GM20431 (cell line): ENCODE results near the gene IGF2BP3.

ENCODE experiments used
- in situ Hi-C: fragments of 300-500 bp; cut with MseI, MboI; formaldehyde crosslinking; loops from one replicate; pipeline ENCODE4 v1.15.0; 2020; ENCODE audit warnings: low sequenced_read_pairs; ENCODE audit not compliant: unreplicated experiment

IGF2BP3 gene

DNA sequence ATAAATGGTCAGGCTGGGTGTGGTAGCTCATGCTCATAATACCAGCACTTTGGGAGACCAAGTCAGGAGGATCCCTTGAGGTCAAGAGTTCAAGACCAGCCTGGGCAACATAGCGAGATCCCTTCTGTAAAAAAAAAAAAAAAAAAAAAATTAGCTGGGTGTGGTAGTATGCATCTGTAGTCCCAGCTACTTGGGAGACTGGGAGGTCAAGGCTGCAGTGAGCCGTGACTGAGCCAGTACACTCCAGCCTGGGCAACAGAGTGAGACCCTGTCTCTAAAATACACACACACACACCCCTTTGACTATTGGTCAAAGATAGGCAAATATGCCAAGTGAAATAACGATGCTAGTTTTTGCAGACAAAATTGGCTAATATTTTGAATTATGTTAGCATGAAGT is 80.6 kb downstream of the IGF2BP3 start:
- in situ Hi-C loops: no loop called here

DNA sequence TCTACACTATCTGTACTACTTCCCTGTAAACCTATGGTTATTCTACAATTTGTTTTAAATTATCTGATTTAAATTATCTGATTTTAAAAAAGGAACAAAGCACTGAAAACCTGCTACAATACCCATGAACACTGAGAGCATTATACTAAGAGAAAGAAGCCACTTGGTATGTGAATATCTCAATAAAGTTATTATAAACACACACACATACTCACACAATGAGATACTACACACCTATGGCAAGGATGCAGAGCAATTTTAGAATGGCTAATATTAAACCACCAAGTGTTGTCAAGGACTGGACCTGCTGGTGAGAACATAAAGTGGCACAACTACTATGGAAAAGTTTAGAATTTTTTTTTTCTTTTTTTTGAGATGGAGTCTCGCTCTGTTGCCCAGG is 82.7 kb downstream of the IGF2BP3 start:
- in situ Hi-C loops: no loop called here

DNA sequence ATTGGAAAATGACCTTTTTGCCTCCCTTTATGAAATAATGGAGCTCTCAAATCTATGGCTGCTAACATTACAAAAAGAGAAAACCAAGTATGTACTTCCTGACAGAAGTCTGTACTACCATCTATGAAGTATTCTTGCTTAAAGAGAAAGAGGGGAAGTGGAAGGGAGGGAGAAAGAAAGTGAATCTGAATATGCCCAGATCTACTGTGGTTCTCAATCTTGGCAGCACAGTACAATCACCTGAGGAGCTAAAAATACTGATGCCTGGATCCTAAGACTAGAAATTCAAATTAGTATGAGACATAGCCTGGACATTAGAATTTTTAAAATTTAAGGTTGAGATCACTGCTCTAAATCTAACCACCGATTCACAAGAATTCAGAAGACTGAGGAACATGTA is 85.2 kb downstream of the IGF2BP3 start:
- in situ Hi-C loops: no loop called here

DNA sequence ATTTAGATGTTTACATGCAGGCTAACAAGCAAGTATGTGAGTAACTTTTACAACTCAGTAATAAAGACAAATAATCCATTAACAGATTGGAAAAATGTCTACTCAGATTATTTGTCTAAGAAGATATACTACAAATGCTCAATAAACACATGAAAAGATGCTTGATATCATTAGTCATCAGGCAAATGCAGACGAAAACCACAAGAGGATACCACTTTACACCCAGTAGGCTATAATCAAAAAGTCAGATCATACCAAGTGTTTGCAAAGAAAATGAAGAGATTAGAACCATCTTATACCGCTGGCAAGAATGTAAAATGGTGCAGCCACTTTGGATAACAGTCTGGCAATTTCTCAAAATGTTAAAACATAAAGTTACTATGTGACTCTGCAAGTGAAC is 87.1 kb downstream of the IGF2BP3 start:
- in situ Hi-C loops: no loop called here

DNA sequence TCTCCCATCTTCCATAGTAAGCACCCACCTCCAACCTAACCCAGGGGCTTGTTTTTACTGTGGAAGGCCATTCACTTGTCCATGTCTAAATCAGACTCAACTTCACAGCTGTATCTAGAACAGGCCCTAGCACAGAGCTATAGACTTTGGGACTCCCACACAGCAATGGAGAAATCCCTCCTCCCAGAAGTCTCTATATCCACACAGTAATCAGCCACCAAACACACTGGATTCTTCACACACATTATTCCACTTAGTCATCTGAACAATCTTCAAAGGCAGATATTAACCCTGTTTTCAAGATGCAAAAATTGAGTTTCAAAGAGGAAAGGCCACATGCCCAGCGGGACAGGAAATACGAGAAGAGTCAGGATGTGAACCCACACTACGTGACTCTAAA is 89.3 kb downstream of the IGF2BP3 start:
- in situ Hi-C loops: no loop called here

DNA sequence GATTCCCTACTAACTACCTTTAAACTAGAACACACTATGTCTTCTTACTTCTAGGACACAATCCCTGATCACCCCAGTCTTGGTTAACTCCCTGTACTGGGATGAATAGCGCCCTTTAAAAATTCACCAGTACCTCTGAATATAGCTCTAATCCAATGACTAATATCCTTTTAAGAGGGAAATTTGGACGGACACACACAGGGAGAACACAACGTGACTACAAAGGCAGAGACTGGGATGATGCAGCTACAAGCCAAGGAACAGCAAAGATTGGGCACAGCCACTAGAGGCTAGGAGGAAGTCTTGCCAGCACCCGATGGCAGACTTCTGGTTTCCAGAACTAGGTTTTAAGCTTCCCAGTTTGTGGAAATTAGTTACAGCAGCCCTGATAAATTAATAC is 89.7 kb downstream of the IGF2BP3 start:
- in situ Hi-C loops: no loop called here

DNA sequence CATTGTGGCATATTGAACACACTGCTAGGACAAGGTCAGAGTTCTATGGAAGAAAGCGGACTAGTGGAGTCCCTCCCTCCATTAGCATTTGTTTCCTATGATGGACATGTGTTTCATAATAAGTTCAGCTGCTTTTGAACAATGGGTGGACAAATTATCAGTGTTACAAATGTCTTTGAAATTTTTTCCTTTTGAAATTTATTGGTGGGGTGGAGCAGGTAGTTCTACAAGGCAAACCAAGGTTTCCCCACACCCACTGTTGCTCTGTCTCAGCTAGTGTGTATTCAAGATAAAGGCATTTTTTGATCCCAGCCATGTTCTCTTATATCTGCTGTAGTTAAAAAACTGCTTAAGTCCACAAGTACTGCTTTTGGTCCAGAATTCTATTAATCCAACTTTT is 91.3 kb downstream of the IGF2BP3 start:
- in situ Hi-C loops: no loop called here

DNA sequence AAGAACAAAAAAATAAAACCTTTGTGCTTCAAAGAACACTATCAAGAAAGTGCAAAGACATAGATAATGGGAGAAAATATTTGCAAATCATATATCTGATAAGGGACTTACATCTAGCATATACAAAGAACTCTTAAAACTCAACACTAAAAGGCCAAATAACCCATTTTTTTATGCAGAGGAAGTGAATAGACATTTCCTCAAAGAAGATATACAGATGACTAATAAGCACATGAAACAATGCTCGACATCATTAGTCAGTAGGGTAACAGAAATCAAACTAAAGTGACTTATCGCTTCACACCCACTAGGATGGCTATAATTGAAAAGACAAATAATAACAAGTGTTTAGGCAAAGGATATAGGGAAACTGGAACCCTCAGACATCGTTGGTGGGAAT is 93.2 kb downstream of the IGF2BP3 start:
- in situ Hi-C loops: no loop called here

DNA sequence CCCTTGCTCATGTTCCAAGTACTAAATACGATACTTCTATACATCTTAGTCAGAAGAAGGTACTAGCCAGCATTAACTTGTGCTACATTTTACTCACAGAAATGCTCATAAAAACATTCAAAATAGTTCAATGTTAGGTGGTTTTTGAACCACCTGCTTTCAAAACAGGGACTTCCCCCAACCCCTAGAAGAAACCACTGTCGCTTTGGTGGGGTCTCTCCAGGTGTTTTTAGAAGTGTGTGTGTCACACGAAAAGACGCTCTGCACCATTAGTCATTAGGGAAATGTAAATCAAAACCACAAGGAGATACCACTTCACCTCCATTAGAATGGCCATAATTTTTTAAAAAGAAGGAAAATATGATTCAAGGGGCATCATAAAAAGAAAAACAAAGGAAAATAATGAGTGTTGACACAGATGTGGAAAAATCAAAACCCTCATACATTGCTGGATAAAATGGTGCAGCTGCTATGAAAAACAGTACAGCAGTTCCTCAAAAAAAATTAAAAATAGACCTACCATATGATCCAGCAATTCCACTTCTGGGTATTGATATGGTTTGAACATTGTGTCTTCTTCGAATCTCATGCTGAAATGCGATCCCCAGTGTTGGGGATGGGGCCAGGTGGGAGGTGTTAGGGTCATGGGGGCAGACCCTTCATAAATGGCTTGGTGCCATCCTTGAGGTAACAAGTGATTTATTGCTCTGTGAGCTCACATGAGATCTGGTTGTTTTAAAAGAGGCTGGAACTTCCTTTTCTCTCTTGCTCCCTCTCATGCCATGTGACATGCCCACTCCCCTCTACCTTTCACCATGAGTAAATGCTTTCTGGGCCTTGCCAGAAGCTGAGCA is 96.9 kb downstream of the IGF2BP3 start:
- in situ Hi-C loops: no loop called here

DNA sequence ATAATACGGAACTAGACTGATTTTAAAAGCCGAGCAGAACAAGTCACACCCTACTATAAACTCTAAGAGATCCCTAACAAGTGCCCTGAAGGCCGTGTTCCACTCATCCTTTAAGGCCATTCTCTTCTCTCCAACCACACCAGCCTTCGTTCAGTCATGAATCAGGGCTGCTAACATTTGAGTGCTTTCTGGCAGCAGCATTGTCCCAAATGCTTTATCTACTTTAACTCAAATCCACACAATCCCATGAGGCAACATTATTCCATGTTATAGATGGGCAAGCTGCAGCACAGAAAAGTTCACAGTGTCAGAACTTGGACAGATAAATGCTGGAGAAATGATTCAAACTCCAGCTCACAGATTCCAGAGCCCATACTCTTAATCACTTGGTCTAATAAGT is 97.7 kb downstream of the IGF2BP3 start:
- in situ Hi-C loops: no loop called here

DNA sequence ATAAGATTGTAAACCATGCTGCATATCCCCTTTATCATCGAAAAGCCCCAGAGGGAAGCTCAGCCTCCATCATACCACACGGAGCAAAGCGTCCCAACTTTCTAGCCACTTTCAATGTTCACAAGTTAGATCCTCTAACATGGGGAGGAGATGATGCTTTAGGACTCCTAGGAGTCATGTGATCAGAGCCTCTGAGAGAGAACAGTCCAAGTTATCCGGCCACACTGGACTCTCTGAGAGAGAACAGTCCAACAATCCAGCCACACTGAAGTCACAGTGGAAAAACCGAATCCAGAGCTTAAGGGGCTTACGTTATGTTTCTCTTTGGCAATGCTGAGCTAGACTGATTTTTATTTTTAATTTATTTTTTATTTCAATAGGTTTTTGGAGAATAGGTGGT is 98.6 kb downstream of the IGF2BP3 start:
- in situ Hi-C loops: no loop called here

DNA sequence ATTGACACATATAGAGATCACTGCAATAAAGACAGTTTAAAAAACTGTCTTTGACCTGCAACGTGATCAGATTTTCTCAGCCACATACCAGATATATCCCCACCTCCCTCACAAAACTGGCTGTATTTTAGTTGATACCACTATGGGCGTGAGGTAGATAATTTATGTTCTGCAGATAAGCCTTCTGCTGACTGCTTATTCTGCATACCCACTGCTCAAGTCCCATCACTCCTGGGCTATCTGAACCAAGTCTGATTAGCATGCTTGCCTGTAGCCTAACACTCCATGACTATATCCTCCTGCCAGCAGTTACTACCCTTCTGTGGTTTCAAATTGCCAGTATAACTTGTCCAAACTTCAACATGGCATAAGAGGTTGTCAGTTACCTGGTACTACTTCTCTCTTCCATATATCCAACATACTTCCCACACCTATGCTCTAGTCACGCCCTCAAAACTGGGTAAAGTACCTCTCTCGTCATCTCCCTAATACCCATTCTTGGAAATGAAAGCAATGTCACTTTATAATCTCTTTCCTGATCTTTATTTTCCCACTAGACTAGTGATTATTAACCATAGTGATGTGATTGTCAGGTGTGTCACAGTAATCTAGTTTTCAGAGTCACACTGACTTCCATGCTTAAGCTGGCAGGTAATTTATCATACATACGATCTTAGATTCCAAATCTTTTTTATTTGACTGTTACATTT is 100.4 kb downstream of the IGF2BP3 start:
- in situ Hi-C loops: no loop called here

DNA sequence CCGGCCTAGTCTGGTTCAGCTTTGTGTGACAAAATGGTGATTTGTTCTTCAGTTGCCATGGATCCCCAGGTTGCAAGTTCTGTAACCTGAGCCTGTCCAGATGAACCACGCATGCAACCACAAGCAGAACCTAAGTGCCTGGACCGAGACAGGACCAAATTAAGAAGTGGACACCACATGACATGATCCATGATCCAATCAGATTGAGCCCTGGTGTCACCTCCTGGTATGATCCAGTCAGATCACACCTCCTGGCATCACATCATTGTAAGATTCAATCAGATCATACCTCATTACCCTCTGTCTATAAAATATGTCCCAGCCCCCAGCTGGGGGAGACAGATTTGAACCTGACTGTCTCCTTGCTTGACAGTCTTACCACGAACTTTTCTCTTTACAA is 101.2 kb downstream of the IGF2BP3 start:
- in situ Hi-C loops: no loop called here

DNA sequence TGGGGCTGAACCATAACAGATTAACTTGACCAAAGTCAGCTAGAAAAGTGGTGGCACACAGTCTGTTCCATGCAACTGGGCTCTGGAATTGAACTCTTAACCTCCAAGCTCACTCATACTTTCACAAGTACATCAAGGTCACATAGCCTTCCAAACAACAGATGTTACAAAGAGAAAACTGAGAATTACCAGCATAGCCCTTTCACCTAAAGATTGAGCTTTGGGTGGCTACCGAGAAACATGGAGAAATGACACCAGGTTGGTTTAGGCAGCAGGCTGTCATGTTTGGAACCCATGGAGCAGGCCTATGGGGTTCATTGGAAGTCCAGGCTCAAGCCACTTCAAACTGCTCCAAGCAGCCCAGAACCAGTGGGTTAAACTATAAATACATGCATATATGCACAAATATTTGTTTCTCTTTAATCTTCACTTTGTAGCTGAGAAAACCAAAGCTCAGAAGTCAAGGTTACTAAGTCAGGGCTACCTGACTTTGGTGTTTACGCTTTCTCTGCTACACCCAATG is 112.1 kb downstream of the IGF2BP3 start:
- in situ Hi-C loops: no loop called here

DNA sequence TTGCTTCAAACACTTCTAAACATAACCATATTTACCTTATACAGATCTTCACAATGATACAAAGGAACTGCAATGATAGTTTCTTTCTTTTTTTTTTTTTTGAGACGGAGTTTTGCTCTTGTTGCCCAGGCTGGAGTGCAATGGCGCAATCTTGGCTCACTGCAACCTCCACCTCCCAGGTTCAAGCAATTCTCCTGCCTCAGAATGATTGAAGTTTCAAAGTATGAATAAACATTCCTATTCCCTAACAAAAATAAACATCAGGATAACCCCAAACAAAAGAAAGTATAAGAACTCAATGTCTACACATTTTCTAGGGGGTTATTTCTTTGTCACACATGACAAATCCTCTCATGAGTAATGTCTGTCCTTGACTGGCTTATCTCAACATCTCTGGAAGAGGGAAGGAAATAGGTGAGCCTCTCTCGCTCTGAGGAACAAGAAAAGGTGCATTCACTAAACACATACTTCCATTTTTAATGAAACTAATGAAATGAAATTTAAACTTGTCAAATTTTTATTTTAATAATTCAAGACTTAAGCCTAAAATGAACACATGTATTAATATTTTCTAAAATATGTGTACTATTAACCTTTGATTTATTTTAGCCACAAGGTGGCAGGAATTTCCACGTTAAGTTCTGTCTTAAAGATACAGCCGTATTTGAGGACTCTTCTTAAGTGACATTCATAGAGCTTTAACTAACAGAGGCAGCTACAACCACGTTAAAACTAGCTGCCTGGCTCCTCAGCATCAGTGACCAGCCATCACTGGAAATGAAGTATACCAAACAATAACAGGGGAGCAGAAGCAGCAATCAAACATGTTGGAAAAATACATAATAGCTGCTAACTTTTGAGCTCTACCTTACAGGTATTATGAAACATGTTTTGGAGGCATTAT is 112.8 kb downstream of the IGF2BP3 start:
- in situ Hi-C loops: no loop called here

DNA sequence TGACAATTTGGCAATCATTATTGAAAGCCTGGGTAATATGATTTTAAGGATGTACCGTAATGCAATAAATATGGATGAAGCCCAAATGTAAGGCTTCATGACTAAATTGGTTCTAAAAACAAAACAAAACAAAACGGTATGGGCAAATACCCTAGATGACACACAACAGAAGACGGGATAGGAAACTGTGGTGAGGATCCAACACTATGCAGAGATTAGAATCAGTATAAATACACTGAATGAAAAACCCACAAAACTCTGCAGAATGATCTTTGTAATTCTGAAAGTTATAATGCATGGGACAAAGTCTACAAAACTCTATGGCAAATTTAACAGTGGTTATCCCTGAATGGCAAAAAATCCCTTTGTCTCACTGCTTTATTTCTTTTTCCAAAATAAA is 113.6 kb downstream of the IGF2BP3 start:
- in situ Hi-C loops: no loop called here

DNA sequence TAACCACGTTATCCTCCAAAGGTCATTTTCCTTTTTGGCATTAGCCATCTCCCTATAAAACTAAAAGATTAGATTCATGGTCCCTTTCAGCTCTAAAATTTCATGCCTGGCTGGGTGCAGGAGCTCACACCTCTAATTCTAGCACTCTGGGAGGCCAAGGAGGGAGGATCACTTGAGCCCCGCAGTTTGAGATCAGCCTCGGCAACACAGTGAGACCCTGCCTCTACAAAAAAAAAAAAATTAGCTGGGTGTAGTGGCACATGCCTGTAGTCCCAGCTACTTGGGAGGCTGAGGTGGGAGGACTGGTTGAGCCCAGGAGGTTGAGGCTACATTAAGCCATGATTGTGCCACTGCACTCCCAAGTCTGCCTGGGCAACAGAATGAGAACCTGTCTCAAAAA is 114.1 kb downstream of the IGF2BP3 start:
- in situ Hi-C loops: no loop called here

DNA sequence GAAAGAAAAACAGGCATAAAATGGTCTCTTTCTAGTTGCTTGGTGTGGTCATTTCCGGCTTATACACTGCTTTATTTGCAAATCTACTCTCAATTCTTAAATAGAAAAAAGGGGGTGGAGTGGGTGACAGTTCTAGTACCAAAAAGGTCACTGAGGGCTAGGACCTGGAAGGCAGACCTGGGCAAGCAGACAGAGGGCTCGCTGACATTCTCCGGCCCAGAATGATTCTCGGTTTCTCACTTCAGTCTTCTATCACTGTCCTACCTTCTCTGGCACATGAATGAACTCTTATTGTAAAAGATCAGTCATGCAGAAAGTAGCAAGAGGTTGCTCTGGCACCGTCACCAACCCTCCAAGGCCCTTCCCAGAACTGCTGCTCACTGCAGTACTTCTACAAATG is 117.1 kb downstream of the IGF2BP3 start:
- in situ Hi-C loops: no loop called here

DNA sequence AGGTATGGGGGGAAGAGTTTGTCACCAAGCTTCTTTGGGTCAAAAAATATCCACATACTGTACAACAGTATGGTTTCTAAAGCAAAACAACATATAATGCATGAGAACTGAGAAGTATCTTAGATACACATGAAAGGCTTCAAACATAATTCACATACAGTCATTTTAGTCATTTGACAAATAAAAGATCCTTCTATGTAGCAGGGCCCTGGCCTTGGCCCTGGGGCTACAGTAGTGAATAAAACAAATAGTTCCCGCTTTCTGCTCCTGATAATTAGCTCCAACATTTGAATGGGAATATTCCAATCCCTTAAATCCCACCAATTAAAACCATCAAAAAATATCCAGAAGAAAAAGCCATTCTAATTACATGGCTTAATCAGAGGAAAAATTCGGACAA is 119.8 kb downstream of the IGF2BP3 start:
- in situ Hi-C loops: no loop called here

DNA sequence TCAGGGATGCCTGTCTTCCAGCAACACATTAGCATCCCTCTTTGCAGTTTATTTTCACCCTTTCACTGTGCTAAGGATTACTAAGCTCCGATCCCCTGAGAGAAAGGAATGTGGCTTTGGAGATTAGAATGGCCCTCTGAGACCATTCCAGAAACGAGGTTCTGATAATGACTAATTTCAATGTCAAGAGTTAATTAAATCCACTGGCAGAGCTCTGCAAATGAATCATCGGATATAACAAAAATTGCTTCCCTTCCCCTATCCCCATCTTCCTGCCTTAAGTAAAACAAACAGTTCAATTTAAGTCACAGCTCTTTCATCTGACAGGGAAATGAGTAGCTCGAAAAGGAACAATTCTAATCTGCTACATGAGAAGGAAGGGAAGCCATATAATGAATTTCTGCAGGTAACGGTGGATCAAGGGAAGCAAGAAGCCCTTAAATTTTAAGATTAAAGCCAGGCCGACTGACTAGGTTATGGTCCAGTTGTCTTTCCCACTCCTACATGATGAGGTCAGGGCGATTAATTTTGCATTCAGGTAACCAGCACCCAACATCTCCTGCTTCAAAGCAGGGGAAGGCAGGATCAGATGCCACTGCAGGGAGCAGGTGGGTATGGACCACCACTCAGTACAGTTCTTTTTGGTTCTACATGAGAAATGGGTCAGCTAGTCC is 120.7 kb downstream of the IGF2BP3 start:
- in situ Hi-C loops: no loop called here
